Ramos (cell line): Measurements from ENCODE around the gene EBF4.

Source experiments
- in situ Hi-C: fragments of 300-500 bp; cut with MboI; formaldehyde crosslinking; loops from one replicate; pipeline ENCODE4 v1.14.3; 2022; ENCODE audit warnings: low sequenced_read_pairs; ENCODE audit not compliant: unreplicated experiment

EBF4 gene, protein sequence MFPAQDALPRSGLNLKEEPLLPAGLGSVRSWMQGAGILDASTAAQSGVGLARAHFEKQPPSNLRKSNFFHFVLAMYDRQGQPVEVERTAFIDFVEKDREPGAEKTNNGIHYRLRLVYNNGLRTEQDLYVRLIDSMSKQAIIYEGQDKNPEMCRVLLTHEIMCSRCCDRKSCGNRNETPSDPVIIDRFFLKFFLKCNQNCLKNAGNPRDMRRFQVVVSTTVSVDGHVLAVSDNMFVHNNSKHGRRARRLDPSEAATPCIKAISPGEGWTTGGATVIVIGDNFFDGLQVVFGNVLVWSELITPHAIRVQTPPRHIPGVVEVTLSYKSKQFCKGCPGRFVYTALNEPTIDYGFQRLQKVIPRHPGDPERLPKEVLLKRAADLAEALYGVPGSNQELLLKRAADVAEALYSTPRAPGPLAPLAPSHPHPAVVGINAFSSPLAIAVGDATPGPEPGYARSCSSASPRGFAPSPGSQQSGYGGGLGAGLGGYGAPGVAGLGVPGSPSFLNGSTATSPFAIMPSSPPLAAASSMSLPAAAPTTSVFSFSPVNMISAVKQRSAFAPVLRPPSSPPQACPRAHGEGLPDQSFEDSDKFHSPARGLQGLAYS

DNA sequence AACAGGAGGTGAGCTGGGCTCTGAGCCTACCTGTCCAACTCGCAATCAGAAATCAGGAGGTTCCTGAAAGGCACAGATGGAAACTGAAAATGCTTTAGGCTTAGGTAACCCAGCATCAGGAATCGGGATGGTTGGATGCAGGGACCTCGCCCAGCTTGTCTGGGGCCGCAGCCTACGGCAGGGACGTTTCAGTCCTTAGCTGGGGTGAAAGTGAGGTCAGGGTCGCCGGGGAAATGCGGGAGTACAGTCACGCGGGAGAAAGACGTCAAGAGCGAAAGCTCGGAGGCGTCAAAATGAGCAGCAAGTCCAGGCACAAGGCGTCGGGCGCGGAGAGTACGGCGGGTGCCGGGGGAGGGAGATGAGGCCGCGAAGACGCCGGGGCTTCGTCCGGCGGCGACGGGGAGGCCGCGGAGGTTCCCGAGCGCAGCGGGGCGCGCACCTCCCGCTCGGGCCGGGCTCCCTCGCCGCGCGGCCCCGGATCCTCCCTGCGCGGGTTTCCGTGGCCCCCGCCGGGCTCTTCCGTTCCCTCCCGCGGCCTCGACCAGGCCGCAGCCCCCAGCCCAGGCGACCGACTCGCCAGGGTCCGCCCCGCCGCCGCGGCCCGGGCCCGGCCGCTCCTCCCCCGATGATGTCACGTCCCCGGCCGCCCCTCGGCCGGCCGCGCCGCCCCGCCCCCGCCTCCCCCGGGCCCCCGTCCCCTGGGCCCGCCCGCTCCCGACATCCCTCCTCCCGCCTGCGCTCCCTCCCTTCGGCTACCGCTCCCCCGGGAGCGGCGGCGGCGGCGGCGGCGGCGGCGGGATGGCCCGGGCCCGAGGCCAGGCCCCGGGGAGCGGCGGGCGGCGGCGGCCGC is at the start of gene EBF4:
Gene EBF4 (plus strand): TSS at position 745 of the 850 bp plus-strand sequence. CDS start 866 bp downstream, outside the sequence.
- in situ Hi-C loops: no loop called here

DNA sequence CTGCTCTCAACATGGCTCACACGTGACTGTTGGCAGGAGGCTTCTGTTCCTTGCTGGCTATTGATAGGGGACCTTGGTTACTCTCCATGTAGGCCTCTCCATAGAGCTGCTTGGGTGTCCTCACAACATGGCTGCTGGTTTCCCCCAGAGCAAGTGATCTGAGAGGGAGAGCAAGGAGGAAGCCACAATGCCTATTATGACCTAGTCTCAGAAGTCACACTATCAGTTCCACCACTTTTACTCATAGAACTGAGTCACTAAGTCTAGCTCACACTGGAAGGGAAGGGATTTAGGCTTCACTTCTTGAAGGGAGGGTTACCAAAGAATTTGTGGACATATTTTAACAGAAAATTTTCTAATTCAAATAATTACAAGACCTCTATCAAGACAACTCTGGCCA is 48.9 kb upstream of the EBF4 start:
- in situ Hi-C loops: no loop called here

DNA sequence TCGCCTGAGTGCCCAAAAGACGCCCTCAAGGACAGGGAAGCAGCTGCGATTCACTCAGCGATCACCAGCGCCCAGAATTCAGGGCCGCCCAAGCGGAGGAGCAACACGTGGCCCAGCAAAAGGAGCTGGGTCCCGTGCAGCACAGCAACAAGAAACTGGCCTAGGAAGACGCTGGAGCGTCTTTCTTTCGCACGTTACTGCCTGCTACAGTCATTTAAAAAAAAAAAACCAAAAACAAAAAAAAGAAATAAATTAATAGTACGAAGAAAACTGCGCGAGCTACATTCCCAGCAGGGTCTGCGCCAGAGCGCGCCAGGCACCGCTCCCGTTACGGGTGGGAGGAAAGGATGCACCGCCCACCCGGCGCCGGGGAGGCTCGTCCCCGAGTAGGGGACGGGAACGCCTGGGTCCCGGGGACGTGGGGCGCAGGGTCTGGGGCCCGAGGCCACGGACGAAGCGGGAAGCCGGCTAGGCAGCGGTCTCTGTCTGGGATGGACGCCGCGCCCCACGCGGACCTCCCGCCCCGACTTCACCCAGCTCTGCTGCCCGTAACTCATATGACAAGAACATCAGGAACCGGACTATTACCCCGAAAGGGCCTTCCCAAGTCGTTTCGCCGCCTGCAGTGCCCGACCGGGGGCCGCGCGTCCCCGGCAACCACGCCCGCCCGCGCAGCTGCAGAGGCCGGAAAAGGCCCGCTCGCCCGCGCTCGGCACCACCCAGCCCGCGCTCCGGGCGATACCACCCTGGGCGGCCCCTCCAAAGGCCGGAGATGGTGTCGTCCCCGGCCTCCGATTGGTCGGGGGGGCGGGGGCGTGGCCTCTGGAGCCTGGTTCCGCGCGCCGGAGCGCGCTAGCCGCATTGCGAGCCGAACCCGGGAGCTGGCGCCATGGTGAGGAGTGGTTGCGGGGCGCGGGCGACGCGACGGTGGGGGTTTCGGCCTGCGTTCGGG is 40.5 kb upstream of the EBF4 start, which contains the start of gene NOP56:
Gene NOP56 (plus strand): TSS at position 861 of the 952 bp plus-strand sequence. CDS start 29 bp downstream, at position 890.
- in situ Hi-C loops: no loop called here

DNA sequence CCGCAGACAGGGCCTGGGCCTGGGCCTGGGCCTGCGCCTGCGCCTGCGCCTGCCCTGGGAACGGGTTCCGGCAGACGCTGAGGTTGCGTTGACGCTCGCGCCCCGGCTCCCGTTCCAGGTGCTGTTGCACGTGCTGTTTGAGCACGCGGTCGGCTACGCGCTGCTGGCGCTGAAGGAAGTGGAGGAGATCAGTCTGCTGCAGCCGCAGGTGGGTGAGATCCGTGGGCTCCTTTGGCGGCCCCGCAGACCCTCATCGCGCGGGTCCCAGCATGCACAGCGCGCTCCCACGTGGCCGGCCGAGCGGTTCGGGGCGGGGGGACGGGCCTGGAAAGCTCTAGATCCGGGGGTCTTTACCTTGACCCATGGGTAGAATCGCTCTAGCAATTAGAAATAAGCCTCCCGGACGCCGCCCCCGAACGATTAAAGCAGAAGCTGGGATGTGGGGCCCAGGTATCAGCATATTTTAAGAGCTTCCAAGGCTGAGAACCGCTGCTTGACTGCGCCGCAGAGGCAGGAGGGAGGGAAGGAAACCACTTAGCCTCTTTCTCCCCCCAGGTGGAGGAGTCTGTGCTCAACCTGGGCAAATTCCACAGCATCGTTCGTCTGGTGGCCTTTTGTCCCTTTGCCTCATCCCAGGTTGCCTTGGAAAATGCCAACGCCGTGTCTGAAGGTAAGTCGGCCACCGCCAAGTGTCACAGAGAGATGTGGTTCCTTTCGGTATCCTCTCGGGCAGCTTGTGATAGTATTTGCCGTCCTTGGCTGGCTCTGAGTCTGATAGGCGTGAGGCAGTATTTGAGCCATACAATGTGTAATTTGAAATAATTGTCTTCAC is 39.6 kb upstream of the EBF4 start:
- in situ Hi-C loops: no loop called here

DNA sequence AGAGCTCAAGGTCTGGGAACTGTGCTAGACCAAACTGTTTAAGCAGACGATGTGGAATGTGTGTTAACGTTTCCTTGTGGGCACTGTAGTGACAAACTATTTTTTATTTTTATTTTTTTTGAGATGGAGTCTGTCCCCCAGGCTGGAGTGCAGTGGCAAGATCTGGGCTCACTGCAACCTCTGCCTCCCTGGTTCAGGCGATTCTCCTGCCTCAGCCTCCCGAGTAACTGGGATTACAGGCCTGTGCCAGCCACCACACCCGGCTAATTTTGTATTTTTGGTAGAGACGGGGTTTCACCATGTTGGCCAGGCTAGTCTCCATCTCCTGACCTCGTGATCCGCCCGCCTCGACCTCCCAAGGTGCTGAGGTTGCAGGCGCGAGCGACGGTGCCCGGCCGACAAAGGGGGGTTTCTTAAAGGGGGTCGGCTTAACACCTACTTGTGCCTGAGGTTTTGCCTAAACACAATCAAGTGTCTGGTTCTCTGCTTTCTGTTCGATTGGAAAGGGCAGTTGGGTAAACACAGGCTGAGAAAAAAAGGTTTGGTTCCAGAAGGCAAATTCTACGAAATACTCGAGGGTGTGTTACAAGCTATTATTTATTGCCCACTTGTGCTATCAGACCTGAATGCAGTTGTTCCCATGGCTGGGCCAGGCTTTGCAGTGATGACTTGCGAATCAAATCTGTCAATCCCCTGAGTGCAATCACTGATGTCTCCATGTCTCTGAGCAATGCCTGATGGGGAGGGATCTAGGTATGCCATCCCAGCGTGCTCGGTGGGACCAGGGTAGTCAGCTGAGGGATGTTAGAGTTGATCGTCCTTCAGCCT is 38.8 kb upstream of the EBF4 start:
- in situ Hi-C loops: no loop called here

DNA sequence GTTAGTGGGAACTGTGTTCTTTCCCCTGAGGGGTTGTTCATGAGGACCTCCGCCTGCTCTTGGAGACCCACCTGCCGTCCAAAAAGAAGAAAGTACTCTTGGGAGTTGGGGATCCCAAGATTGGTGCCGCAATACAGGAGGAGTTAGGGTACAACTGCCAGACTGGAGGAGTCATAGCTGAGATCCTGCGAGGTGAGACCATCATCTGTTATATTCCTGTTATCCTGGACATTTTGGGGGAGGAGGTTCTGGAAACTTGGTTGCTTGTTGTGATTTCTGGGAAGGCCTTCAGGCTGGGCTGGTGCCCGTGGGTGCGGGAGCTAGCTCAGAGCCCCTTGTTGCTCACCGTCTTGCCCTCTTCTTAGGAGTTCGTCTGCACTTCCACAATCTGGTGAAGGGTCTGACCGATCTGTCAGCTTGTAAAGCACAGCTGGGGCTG is 38.2 kb upstream of the EBF4 start:
- in situ Hi-C loops: no loop called here

DNA sequence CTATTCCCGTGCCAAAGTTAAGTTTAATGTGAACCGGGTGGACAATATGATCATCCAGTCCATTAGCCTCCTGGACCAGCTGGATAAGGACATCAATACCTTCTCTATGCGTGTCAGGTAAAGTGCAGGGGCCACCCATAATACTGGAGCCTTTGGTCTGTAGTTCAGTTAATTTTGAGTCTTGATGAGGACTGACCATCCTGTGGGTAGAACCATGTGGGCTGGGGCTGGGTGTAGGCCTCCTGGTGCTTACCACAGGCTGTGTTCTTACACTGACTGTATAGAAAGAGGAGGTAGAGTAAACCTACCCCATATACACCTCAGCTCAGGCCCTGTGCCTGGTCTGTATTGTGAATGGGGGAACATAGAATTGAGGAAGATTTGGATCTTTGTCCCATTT is 37.7 kb upstream of the EBF4 start:
- in situ Hi-C loops: no loop called here

DNA sequence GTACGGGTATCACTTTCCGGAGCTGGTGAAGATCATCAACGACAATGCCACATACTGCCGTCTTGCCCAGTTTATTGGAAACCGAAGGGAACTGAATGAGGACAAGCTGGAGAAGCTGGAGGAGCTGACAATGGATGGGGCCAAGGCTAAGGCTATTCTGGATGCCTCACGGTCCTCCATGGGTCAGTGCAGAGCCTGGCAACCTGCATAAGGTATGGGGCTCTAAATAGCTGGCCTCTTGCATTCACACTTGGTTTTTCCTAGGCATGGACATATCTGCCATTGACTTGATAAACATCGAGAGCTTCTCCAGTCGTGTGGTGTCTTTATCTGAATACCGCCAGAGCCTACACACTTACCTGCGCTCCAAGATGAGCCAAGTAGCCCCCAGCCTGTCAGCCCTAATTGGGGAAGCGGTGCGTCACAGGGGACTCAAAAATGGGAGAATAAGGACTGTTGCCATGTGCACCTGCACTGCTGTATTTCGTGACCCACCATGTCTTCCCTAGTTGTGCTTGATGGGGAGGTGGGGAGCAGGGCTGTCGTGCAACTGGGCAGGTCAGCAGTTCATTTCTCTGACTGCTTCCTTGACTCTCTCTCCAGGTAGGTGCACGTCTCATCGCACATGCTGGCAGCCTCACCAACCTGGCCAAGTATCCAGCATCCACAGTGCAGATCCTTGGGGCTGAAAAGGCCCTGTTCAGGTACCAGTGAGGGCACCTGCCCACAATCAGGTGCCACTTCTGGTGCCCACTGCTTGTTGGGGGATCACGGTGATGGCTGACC is 37.1 kb upstream of the EBF4 start:
- in situ Hi-C loops: no loop called here

DNA sequence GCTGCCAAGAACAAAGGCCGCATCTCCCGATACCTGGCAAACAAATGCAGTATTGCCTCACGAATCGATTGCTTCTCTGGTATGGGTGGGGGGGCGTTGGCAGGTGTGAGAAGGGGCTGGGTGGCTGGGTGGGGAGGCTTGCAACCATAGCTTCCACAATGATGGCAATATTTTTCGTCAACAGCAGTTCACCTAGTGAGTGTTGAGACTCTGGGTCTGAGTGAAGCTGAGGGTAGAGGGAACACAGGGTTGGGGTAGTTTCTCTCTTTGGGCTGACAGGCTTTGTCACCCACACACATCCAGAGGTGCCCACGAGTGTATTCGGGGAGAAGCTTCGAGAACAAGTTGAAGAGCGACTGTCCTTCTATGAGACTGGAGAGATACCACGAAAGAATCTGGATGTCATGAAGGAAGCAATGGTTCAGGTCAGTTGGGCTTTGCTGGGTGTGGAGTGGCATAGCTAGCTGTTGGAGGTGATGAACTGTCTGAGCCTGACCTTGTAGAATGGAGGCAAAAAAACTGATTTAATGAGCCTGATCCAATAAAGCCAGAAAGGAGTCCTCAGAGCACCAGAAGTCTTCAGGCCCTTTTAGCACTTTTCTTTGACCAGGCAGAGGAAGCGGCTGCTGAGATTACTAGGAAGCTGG is 36.0 kb upstream of the EBF4 start:
- in situ Hi-C loops: no loop called here

DNA sequence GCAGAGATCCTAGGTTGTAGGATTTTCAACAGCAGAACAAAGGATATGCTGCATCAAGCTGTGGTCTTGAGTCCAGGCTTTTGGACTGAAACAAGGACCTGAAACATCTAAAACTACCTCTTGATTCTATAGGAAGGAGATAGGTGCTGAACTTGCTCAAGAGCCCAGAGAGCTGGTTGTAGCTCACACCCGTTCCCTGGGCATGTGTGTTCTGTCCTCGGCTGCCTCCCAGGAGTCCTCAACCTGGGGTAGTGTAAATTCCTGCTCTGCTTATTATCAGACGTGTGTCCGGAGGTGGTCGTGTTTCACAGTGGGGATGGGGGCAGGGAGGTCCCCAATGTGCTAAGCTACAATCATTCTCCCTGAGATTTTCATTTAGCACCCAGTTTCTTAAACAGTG is 35.3 kb upstream of the EBF4 start:
- in situ Hi-C loops: no loop called here

DNA sequence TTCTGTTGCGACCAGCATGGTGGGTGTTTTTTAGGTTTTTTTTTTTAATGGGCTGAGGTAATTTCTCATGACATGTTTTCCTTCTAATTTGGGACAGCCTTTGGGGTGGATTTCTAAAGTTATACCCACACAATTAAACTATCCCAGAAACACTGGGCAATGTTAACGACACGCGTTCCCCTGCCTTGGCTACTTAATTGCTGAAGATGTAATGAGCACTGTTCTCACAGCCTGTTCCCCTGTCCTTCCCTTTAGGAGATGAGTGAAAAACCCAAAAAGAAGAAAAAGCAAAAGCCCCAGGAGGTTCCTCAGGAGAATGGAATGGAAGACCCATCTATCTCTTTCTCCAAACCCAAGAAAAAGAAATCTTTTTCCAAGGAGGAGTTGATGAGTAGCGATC is 34.9 kb upstream of the EBF4 start:
- in situ Hi-C loops: no loop called here

DNA sequence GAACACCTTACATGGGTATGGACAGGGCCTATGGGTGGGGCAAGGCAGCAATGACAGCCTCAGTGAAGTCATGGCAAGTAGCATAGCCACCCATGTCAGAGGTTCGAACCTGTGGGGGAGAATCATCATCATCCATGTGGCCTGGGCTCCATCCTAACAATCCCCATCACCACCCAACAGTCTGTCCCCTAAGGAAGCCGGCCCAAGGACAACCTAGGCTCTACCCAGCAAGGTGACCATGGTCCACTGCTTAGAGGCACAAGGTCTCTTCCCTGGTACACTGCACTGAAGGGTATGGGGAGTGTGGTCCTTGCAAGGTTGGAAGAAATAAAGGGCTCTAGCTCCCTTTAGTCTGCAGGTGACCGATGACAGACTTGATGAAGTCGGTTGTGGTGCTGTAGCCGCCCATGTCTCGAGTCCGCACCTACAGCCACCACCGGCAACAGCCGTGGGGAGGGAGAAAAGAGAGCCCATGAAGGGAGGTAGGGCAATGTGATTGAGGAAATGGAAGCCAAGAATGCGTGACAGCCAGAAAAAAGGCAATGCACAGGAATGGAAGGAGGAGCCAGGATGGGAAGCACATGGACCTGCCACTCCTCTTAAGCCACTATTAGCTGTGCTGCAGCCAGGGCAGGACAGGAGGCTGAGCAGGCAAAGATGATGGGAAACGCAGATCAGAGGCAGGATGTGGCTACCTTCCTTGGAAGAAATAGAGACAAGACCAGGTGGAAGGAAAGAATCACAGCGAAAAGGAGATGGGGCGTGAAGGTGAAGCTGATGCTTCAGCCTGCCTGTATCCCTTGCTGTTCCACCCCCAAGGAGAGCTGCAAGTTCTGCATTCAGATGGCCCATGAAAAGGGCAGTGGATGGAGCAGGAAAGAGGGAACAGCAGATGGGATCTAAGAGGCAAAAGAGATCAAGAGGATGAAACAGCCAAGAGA is 33.9 kb upstream of the EBF4 start:
- in situ Hi-C loops: no loop called here

DNA sequence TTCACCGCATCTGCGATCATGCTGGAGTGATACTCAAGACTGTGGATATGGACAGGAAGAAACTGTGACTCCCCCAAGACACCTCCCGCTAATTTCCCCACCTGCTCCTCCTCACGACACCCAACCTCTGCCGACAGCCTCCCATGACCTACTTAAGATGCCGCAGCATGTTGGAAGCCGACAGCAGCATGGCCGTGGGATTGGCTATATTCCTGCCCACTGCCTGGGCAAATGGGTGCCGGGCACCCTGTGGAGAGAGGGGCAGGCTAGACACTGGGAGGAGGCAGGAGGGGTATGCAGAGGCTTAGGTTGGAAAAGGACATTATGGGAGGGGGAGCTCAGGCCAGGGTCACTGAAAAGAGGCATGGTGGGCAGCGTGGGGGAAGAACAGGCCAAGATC is 33.0 kb upstream of the EBF4 start:
- in situ Hi-C loops: no loop called here

DNA sequence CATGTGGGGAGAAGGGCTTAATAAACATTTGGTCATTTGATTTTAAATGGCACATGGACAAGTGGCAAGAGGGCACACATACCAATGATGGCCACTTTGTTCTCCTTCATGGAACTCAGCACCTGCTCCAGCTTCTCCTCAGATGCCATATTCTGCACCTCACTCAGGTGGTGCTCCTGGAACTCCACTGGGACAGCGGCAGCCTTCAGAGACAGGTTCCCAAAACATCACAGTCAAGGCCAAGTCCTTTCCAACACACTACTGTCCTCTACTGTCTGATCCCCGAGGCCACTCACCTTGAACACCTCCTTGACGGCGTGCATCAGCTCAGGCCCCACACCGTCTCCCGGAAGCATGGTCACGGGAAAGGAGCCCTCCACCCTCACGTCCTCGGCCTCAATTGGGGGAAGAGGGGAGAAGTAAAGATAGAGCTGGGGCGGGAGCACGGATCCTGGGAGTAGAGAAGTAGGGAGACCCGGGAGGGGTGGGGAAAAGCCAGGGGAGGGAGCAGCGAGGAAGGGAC is 29.2 kb upstream of the EBF4 start:
- in situ Hi-C loops: no loop called here

DNA sequence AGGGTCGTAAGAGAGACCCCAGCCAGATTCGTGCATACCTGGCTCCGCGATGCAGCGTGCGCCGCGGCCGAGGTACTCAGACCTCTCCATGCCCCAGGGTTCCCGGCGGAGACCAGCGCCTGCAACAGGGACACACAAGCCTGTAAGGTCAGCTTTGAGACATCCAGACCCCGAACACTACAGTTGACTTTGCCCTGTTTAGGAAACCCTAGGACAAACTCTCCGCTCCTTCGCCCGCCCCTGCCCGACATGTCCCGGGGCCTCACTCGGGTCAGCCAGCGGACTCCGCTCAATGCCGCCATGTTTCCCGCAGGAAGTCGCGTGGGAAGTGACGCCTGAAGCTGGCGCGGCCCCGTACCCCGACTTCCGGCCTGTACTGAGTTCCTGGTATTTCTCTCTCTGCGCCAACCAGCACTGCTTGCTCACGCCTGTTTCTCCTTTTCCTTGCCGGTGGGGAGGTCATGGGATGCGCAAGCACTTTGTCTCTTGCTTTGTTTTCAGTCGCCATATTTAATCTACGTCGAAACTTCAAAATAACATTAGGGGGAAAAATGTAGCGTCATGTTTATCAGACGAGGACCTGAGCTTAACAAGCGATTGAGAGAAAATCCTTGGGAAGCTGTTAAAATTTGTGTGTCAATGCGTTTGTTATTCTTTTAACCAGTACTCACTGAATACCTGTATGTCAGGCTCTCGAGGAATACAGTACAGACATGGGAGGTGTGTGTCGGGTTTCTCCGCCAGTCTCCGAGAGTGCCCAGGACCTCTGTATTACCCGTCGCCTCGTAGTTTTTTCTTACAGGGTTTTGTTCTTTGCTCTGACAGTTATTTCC is 28.5 kb upstream of the EBF4 start, which contains the start of gene IDH3B:
Gene IDH3B (minus strand): TSS at position 330 of the 833 bp plus-strand sequence. CDS start 28 bp downstream, at position 302.
- in situ Hi-C loops: no loop called here
